ENCODE results near the gene TSR1. TPM values are rescaled to one million over a fixed set of nuclear protein-coding genes. Genes with fewer than 3 reads are reported as not detected.

Gene TSR1
- total and polyA plus RNA-seq, 12 donors: 12.7 to 74.6 (median 26.1) TPM

DNA sequence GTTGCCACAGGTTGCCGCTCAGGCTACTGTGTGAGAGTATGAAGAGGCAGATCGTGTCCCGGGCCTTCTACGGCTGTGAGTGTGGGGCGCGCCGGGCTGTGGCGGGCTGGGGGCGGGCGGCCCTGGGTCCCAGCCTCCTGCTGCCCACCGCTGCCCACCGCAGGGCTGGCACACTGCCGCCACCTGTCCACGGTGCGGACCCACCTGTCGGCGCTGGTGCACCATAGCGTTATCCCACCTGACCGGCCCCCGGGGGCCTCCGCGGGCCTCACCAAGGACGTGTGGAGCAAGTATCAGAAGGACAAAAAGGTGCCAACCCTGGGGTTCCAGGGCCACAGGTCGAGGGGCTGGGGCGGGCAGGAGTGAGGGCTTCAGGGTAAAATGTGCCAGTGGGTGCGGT, 35.9 kb upstream of the TSR1 start:
- Histone ChIP-seq H3K9me3 (replicated peaks in 1 of 3) (no peaks in the 10 kb centered on the region), H3K4me3 (no peak overlapping the region), H3K27me3 (no peaks in the 10 kb centered on the region), H3K36me3 (replicated peaks in 1 of 2) (peaks cover 0 to 24% of the 10 kb centered on the region in 2 donors), H3K4me1 (replicated peaks in 1 of 2) (no peaks in the 10 kb centered on the region), H3K27ac (no peak overlapping the region)
- no peak for DNase-seq
- WGBS, 4 donors: 88 to 96% (median 91%) methylated on average over 12 to 26 of the region's 26 CpGs
- TF ChIP-seq POLR2A (IDR thresholded peaks at IDR 0.05): no peak
- TF ChIP-seq, protein P1, sequence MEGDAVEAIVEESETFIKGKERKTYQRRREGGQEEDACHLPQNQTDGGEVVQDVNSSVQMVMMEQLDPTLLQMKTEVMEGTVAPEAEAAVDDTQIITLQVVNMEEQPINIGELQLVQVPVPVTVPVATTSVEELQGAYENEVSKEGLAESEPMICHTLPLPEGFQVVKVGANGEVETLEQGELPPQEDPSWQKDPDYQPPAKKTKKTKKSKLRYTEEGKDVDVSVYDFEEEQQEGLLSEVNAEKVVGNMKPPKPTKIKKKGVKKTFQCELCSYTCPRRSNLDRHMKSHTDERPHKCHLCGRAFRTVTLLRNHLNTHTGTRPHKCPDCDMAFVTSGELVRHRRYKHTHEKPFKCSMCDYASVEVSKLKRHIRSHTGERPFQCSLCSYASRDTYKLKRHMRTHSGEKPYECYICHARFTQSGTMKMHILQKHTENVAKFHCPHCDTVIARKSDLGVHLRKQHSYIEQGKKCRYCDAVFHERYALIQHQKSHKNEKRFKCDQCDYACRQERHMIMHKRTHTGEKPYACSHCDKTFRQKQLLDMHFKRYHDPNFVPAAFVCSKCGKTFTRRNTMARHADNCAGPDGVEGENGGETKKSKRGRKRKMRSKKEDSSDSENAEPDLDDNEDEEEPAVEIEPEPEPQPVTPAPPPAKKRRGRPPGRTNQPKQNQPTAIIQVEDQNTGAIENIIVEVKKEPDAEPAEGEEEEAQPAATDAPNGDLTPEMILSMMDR (IDR thresholded peaks at IDR 0.05): no peak
- intact Hi-C loops (cut with DNase I): no loop called here

DNA sequence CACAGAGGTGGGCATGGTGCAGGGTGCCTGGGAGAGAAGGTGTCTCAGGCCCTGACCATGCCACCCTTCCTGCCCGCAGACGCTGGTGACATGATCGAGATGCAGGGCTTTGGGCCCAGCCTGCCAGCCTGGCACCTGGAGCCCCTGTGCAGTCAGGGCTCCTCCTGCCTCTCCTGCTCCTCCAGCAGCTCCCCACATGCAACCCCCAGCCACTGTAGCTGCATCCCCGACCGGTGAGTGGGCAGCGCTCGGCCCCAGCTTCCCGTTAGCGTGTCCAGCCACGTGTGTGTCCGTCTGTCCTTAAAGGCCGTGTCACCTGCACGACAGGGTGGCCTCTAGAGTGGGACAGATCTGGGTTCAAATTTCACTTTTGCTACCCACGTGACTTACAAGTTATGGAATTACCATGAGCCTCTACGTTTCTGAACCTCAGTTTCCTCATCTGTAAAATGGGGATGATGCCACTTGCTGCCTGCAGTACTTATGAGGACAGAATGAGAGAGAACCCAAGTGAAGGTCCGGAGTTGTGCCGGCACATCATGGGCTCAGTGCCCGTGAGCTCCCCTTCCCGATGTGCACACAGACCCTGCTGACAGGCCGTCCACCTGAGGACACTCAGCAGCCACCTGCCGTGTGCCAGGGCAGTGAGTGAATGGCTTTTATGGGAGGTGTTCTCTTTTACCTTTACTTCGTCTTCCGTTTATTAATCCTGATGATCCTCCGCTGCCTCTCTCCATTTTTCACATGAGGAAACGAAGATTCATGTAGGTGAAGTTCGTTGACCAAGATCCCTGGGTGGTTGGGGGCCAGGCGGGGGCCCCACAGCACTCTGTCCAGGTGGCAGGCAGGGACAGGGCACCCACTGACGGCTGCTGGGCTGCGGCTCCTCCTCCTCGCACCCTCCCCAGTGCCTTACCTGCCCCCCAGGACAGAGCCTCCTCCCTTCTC, 35.2 kb upstream of the TSR1 start:
- H3K4me3 ChIP-seq: no peak overlapping the region
- TF ChIP-seq POLR2A (IDR thresholded peaks at IDR 0.05): no peak
- TF ChIP-seq, protein P1 (IDR thresholded peaks at IDR 0.05): no peak
- no peak for DNase-seq
- intact Hi-C loops (cut with DNase I): no loop called here
- no peaks in the 10 kb centered on the region for H3K9me3 ChIP-seq (replicated peaks in 1 of 3)
- H3K27ac ChIP-seq: no peak overlapping the region
- no peaks in the 10 kb centered on the region for H3K27me3 ChIP-seq
- WGBS, 4 donors: 91 to 96% (median 94%) methylated on average over 21 to 30 of the region's 30 CpGs
- H3K4me1 ChIP-seq (replicated peaks in 1 of 2): no peaks in the 10 kb centered on the region
- H3K36me3 ChIP-seq (replicated peaks in 1 of 2): peaks cover 0 to 28% of the 10 kb centered on the region in 2 donors

DNA sequence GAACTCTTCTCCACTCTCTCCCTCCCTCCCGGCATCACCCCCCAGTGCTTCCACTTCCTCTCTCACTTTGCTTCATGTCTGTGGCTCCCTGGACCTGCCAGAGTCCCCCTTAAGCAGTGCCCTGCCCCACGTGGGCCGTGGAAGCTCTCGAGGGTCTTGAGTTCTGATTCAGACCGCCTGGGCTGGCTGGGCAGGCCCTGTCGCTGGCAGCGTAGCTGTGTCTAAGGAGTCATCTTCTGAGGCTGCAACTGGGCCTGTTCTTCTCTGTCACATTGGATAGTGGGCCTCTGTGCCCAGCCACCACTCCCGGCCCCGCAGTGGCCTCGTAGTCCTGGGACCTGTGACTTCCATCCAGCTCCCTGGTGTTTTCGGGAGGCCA, 33.9 kb upstream of the TSR1 start:
- 90 to 94% (median 90%) methylated on average over 7 to 11 of the region's 11 CpGs for WGBS, 4 donors
- H3K36me3 ChIP-seq (replicated peaks in 1 of 2): peaks cover 0 to 22% of the 10 kb centered on the region in 2 donors
- H3K4me1 ChIP-seq (replicated peaks in 1 of 2): no peaks in the 10 kb centered on the region
- no peak overlapping the region for H3K27ac ChIP-seq
- H3K4me3 ChIP-seq: no peak overlapping the region
- TF ChIP-seq, protein P1 (IDR thresholded peaks at IDR 0.05): no peak
- no peak for TF ChIP-seq POLR2A (IDR thresholded peaks at IDR 0.05)
- no peaks in the 10 kb centered on the region for H3K9me3 ChIP-seq (replicated peaks in 1 of 3)
- DNase-seq: no peak
- intact Hi-C loops (cut with DNase I): no loop called here
- H3K27me3 ChIP-seq: no peaks in the 10 kb centered on the region

DNA sequence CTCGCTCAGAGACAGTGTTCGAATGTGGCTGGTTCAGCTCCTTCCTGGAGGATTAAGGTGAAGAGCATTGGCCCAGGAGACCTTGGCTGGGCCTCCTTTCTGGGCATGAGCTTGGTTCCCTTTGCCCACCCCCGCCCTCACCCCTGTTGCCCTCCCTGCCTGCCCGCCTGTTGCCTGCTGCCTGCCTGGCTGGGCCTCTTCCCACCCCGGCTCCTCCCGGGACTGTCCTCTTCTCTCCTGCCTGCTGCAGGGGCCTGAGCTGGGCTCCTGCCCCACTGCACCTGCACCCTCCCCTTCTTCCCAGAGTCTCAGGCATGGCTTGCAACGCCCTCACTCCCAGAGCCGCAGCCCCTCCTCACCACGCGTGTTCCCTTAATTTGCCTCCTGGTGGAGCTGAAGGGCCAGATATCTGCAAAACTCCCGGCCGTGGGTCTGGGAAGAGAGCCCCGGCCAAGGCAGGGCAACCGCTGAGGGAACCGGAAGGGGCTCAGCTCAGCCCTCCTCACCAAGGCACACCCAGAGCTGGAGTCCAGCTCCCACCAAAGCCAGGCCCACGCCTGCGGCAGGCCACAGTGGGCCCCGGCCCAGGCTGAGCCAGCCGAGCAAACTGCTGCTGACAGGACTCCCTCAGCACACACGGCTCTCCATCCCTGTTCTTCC, 33.4 kb upstream of the TSR1 start:
- Histone ChIP-seq H3K9me3 (replicated peaks in 1 of 3) (no peaks in the 10 kb centered on the region), H3K27ac (no peak overlapping the region), H3K27me3 (no peaks in the 10 kb centered on the region), H3K4me1 (replicated peaks in 1 of 2) (no peaks in the 10 kb centered on the region), H3K36me3 (replicated peaks in 1 of 2) (peaks cover 0 to 24% of the 10 kb centered on the region in 2 donors), H3K4me3 (no peak overlapping the region)
- WGBS, 4 donors: 78 to 90% (median 85%) methylated on average over 15 to 20 of the region's 20 CpGs
- TF ChIP-seq POLR2A (IDR thresholded peaks at IDR 0.05): no peak
- TF ChIP-seq, protein P1 (IDR thresholded peaks at IDR 0.05): no peak
- intact Hi-C loops (cut with DNase I): no loop called here
- no peak for DNase-seq

Data from adrenal gland (tissue), 12 donors.